IPS-15b (cell line): ENCODE data around the gene IL4I1.
A peak's percentile ranks its signal among the peaks of the same experiment; 100 is the strongest.
"Not testable (repeated sequence)": the region's sequence is repeated elsewhere in the genome, so short reads cannot be mapped to it uniquely, and the experiment has no call there.

Source experiments
- H3K27me3 ChIP-seq: one replicate; pipeline ENCODE4 v1.6.1; 2013; ENCODE audit warnings: low read length; ENCODE audit not compliant: control insufficient read depth, insufficient read depth
- H3K36me3 ChIP-seq: one replicate; pipeline ENCODE4 v1.6.1; 2013; ENCODE audit warnings: low read length; ENCODE audit not compliant: control insufficient read depth, insufficient read depth
- H3K4me1 ChIP-seq: one replicate; pipeline ENCODE4 v1.6.1; 2013; ENCODE audit warnings: mild to moderate bottlenecking, low read length; ENCODE audit not compliant: control insufficient read depth, insufficient read depth
- H3K4me3 ChIP-seq: one replicate; pipeline ENCODE4 v1.5.1; 2013; ENCODE audit warnings: low read depth, low read length
- H3K9ac ChIP-seq: one replicate; pipeline ENCODE4 v1.6.1; 2013; ENCODE audit warnings: low read depth, mild to moderate bottlenecking, low read length
- H3K9me3 ChIP-seq: one replicate; pipeline ENCODE4 v1.6.1; 2013; ENCODE audit warnings: mild to moderate bottlenecking, low read length; ENCODE audit not compliant: control insufficient read depth, insufficient read depth

IL4I1 gene, protein sequence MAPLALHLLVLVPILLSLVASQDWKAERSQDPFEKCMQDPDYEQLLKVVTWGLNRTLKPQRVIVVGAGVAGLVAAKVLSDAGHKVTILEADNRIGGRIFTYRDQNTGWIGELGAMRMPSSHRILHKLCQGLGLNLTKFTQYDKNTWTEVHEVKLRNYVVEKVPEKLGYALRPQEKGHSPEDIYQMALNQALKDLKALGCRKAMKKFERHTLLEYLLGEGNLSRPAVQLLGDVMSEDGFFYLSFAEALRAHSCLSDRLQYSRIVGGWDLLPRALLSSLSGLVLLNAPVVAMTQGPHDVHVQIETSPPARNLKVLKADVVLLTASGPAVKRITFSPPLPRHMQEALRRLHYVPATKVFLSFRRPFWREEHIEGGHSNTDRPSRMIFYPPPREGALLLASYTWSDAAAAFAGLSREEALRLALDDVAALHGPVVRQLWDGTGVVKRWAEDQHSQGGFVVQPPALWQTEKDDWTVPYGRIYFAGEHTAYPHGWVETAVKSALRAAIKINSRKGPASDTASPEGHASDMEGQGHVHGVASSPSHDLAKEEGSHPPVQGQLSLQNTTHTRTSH

DNA sequence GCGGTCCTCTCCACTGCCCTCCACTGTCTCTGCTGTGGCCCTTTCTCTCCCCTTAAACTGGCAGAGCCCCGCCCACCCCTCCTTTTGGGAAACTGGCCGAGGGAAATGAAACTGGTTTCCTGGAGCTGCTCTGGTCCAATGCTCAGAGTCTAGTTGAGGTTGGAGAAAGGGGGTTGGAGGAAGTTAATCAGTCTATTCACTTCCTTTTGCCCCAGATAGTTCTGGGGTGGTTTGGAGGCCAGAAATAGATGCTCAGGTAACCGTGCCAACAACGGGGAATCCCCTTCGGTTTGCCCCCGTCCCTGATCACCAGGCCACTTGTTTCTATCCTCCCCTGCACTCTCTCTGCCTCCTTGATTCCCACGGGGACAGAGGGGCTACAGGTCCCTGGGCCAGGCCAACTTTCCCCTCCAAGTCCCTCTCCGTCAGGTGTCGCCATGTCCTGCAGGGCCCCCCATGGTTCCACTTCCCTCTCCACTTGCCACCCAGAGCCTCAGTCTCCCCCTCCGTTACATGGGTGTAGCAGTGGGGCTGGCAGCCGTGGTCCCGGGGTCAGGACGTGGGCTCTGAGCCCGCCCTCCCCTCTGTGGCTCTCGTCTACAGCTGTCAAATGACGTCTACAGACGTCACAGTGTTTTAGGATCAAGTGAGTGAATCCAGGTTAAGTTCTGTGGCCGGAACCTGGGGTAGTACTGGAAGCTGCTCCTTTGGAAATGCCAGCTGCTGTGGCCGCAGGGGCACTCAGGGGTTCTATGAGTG, at the start of gene IL4I1:
Gene IL4I1, minus strand, starts transcription at position 25 of the 759 bp plus-strand sequence. CDS start 727 bp downstream, outside the sequence.
- Histone ChIP-seq H3K9ac (no peak within 1 kb of the TSS), H3K27me3 (no peaks in the 10 kb centered on the region), H3K36me3 (no peaks in the 10 kb centered on the region), H3K9me3 (no peaks in the 10 kb centered on the region), H3K4me3 (no peak within 1 kb of the TSS), H3K4me1 (peaks cover 5% of the 10 kb centered on the region)

DNA sequence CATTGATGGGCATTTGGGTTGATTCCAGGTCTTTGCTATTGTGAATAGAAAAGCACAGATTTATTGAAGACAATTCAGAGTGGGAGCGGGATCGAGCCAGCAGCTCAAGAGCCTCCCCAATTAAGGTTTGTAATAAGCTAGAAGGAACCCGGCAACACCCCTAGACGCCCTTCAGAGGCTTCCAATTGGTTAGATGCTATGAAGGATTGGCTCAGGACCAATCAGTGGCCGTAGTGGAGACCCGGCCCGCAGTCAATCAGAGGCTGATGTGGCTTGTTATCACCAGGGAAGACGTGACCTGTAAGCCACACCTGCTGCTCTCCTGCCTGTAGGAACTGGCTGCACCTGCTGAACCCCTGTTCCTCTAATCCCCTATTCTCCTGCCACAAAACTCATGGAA, 49.7 kb upstream of the IL4I1 start:
- no peaks in the 10 kb centered on the region for H3K36me3 ChIP-seq
- H3K27me3 ChIP-seq: no peaks in the 10 kb centered on the region
- no peak overlapping the region for H3K9ac ChIP-seq
- H3K4me1 ChIP-seq: no peaks in the 10 kb centered on the region
- H3K4me3 ChIP-seq: no peak overlapping the region
- no peaks in the 10 kb centered on the region for H3K9me3 ChIP-seq

DNA sequence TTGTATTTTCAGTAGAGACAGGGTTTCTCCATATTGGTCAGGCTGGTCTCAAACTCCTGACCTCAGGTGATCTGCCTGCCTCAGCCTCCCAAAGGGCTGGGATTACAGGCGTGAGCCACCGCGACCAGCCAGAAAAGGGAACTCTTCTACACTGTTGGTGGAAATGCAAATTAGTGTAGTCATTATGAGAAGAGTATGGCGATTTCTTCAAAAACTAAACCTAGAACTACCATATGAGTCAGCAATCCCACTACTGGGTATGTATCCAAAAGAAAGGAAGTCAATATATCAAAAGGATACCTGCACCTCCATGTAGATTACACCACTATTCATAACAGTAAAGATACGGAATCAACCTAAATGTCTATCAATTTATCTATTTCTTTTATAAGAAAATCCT, 47.9 kb upstream of the IL4I1 start:
- H3K27me3 ChIP-seq, H3K4me3 ChIP-seq, H3K4me1 ChIP-seq, H3K9me3 ChIP-seq, H3K36me3 ChIP-seq, H3K9ac ChIP-seq: not testable (repeated sequence)

DNA sequence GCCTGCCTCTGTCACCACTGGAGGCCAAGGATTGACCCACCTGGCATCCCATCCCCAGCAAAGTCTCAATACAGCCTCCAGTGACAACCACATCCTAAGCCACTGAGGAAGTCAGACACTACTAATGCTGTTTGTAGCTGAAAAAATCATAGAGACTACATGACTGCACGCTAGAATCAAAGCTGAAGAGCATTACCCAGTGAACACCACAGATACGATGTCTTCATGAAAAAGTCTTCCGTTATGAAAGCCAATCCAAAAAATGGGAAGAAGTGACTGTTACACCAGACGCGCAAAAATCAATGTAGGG, 43.8 kb upstream of the IL4I1 start:
- no peak overlapping the region for H3K9ac ChIP-seq
- no peak overlapping the region for H3K4me3 ChIP-seq
- no peaks in the 10 kb centered on the region for H3K36me3 ChIP-seq
- H3K27me3 ChIP-seq: no peaks in the 10 kb centered on the region
- no peaks in the 10 kb centered on the region for H3K9me3 ChIP-seq
- H3K4me1 ChIP-seq: no peaks in the 10 kb centered on the region

DNA sequence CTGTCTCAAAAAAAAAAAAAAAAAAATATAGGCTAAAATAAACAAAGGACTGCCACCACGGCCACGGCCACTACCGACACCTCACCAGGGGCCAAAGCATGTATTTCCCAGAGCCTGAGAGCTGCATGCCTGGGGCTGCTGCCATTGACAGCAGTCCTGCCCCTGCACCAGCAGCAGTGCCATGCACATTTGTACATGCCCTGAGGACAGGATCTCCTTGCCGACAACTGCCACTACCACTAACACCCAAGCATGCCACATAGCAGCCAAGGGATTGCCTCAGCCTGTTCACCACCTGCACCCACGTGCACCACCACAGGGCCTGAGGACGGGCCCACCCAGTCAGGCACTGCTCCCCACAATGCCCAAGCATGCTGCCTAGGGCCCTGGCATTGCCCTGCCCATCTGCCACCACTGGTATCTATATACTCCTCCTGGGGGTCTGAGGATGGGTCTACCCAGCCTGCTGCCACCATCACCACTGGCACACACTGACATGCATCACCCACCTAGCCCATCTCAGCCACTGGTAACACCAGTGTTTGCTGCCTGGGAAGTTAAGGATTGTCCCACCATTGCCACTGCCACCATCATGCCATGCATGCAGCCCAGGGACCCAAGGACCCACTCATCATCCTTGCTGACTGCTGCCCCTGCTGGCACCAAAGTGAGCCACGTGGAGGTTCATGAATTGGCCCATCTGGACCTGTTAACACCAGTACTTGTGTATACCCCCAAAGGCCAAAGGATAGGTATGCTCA, 43.2 kb upstream of the IL4I1 start:
- Histone ChIP-seq H3K9me3 (no peaks in the 10 kb centered on the region), H3K4me1 (no peaks in the 10 kb centered on the region), H3K4me3 (no peak overlapping the region), H3K9ac (no peak overlapping the region), H3K27me3 (no peaks in the 10 kb centered on the region), H3K36me3 (no peaks in the 10 kb centered on the region)

DNA sequence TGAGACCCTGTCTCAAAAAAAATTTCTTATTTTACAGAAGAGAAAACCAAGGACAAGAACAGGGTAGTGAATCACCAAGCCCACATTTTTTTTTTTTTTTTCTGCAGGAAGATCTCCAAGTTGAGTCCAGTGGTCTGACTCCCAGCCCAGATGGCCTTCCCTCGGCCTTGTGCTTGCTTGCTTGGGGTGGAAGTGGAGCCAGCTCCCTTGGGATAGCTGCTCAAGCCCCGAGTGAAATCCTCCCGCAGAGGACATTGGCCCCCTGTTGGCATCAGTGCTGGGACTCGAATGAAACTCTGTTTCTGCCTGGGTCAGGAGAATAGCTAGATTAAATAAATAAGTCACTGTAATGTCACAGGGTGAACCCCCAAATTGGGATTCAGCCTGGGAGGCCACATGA, 42.0 kb upstream of the IL4I1 start:
- Histone ChIP-seq H3K4me3 (no peak overlapping the region), H3K9ac (no peak overlapping the region), H3K4me1 (no peaks in the 10 kb centered on the region), H3K36me3 (no peaks in the 10 kb centered on the region), H3K9me3 (no peaks in the 10 kb centered on the region), H3K27me3 (no peaks in the 10 kb centered on the region)

DNA sequence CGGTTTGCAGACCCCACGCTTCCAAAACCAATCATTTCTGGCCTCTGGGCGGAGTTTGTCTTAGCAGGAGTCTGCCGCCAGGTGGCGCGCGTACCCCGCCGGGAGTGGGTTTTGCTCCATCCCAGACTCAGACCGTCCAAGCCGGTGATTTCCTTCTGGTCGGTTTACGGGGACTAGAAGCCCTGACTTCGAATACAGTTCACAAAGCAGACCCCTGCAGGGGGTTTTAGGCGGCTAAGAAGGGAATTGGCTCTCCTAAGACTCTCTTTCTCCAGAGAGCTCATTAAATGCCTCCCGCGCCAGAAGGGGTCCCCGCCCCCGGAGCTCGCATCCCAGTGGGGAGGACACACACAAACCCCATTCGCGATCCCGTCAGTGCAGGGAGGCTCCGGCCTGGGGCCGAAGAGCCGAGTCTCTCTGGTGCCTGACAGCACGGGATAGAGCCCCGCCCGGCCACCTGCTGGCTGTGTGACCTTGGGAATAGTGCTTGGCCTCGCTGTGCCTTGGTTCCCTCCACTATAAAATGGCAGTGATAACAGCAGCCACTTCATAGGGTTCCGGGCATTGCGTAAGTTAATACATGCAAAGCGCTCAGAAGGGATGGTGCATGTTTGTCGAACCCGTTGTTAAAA, 41.2 kb upstream of the IL4I1 start:
- H3K4me1 ChIP-seq: no peaks in the 10 kb centered on the region
- H3K9me3 ChIP-seq: no peaks in the 10 kb centered on the region
- H3K36me3 ChIP-seq: no peaks in the 10 kb centered on the region
- no peaks in the 10 kb centered on the region for H3K27me3 ChIP-seq
- H3K9ac ChIP-seq: no peak overlapping the region
- peak overlapping the region; percentile 39 for H3K4me3 ChIP-seq

DNA sequence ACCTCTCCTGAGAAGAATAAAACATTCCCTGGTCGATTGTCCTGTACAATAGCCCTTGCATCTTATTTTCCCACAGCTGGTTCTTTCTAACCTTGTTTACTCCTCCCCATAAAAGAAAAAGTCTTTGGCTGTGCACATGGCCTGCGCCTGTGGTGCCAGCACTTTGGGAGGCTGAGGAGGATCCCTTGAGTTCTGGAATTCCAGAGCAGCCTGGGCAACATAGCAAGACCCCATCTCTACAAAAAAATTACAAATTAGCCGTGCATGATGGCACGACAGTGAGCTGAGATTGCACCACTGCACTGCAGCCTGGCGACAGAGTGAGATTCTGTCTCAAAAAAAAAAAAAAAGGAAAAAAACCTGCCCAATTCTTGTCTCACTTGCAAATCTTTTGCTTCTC, 39.9 kb upstream of the IL4I1 start:
- Histone ChIP-seq H3K4me1 (no peaks in the 10 kb centered on the region), H3K9ac (no peak overlapping the region), H3K4me3 (no peak overlapping the region), H3K36me3 (no peaks in the 10 kb centered on the region), H3K27me3 (no peaks in the 10 kb centered on the region), H3K9me3 (no peaks in the 10 kb centered on the region)

DNA sequence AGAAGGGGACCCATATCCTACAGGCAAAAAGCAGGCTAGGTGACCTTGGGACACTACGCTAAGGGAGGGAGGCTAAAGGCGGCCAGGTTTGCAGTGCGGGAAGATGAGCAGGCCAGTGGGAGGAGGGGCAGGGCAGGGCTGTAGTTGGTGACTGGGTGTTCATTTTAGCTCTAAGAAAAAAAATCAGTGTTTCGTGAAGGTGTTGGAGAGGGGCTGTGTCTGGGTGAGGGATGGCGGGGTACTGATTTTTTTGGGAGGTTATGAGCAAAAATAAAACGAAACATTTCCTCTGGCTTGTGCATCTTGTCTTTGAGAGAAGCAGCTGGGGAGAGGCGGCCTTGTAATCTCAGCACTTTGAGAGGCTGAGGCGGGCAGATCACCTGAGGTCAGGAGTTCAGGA, 37.0 kb upstream of the IL4I1 start:
- H3K36me3 ChIP-seq: no peaks in the 10 kb centered on the region
- H3K27me3 ChIP-seq: no peaks in the 10 kb centered on the region
- no peaks in the 10 kb centered on the region for H3K9me3 ChIP-seq
- no peak overlapping the region for H3K4me3 ChIP-seq
- H3K4me1 ChIP-seq: no peaks in the 10 kb centered on the region
- H3K9ac ChIP-seq: no peak overlapping the region

DNA sequence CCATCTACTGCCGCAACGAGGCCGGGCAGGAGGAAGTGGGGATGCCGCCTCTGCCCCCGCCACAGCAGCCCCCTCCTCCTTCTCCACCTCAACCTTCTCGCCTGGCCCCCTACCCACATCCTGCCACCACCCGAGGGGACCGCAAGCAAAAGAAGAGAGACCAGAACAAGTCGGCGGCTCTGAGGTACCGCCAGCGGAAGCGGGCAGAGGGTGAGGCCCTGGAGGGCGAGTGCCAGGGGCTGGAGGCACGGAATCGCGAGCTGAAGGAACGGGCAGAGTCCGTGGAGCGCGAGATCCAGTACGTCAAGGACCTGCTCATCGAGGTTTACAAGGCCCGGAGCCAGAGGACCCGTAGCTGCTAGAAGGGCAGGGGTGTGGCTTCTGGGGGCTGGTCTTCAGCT, 36.0 kb upstream of the IL4I1 start:
- Histone ChIP-seq H3K27me3 (no peaks in the 10 kb centered on the region), H3K36me3 (peaks cover 2% of the 10 kb centered on the region), H3K4me3 (no peak overlapping the region), H3K9ac (no peak overlapping the region), H3K9me3 (no peaks in the 10 kb centered on the region), H3K4me1 (peaks cover 3% of the 10 kb centered on the region)

DNA sequence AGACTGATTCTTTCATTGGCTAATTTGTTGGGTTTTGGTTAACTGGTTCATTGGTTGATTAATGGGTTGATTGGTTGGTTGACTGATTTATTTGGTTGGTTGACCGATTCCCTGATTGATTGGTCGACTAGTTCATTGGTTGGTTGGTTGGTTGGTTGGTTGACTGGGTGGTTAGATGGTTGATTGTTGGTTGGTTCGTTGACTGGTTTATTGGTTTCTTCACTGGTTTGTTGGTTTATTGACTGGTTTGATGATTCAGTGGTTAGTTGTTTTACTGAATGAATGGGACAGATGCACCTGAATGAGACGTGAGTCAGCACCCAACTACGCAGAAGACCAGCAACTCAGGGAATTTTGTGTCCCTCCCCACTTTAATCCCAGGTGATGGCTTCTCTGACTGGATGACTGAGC, 35.4 kb upstream of the IL4I1 start:
- Histone ChIP-seq H3K9me3 (no peaks in the 10 kb centered on the region), H3K27me3 (no peaks in the 10 kb centered on the region), H3K4me3 (no peak overlapping the region), H3K36me3 (peaks cover 9% of the 10 kb centered on the region), H3K4me1 (peaks cover 4% of the 10 kb centered on the region), H3K9ac (no peak overlapping the region)
